Mucosa of stomach (tissue), 1 donor: Measurements from ENCODE around the gene DOP1B.

Source experiments
- H3K27me3 ChIP-seq: one replicate; pipeline ENCODE4 v1.7.0; 2013; ENCODE audit warnings: mild to moderate bottlenecking, low read length; ENCODE audit not compliant: control insufficient read depth, insufficient read depth
- H3K36me3 ChIP-seq: one replicate; pipeline ENCODE4 v1.7.0; 2013; ENCODE audit warnings: low read length; ENCODE audit not compliant: control insufficient read depth, insufficient read depth
- H3K4me1 ChIP-seq: one replicate; pipeline ENCODE4 v1.7.0; 2013; ENCODE audit warnings: mild to moderate bottlenecking, low read length; ENCODE audit not compliant: control insufficient read depth, insufficient read depth
- H3K4me3 ChIP-seq: one replicate; pipeline ENCODE4 v1.7.0; 2013; ENCODE audit warnings: low read length
- H3K9ac ChIP-seq: one replicate; pipeline ENCODE4 v1.7.0; 2013; ENCODE audit warnings: mild to moderate bottlenecking, low read length, moderate library complexity
- H3K9me3 ChIP-seq: one replicate; pipeline ENCODE4 v1.7.0; 2013; ENCODE audit warnings: mild to moderate bottlenecking, low read length, moderate library complexity; ENCODE audit not compliant: control insufficient read depth
- donor health status: Pancreatic carcinoma.

Gene DOP1B

GRCh38 chr21:36163750-36164741 is 7.4 kb downstream of the DOP1B start:
- Histone ChIP-seq H3K36me3 (peaks cover 3% of the 10 kb centered on the region), H3K27me3 (no peaks in the 10 kb centered on the region), H3K9ac (no peak overlapping the region), H3K4me1 (peaks cover 48% of the 10 kb centered on the region), H3K4me3 (no peak overlapping the region), H3K9me3 (no peaks in the 10 kb centered on the region)

- Histone ChIP-seq H3K4me3 (no peak overlapping the region), H3K9ac (no peak overlapping the region), H3K9me3 (no peaks in the 10 kb centered on the region), H3K4me1 (peaks cover 35% of the 10 kb centered on the region), H3K36me3 (peaks cover 5% of the 10 kb centered on the region), H3K27me3 (no peaks in the 10 kb centered on the region)
Measured at GRCh38 chr21:36165356-36165755, 8.7 kb downstream of the DOP1B start.

DNA sequence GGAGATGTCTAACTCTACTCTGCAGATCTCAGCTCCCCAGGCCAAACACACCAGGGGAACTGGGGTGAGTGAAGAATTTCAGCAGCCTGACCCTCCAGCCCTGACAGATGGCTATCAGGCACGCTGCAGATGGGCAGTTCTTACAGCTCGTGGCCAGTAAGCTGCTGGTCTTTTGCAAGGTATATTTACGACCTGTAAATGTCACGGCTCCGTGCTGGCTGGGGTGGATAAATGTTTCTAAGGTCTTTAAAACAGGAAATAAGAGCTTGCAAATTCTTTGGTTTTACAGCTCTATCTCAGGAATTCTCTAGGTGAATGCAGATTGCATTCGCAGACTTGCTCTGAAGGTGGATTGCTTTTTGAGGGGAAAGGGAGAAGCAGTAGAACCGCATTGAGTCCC is 10.1 kb downstream of the DOP1B start:
- H3K9me3 ChIP-seq: no peaks in the 10 kb centered on the region
- peaks cover 23% of the 10 kb centered on the region for H3K4me1 ChIP-seq
- H3K4me3 ChIP-seq: no peak overlapping the region
- H3K36me3 ChIP-seq: peaks cover 5% of the 10 kb centered on the region
- peak overlapping the region; percentile 0 for H3K9ac ChIP-seq
- no peaks in the 10 kb centered on the region for H3K27me3 ChIP-seq

- Histone ChIP-seq H3K27me3 (no peaks in the 10 kb centered on the region), H3K9ac (no peak overlapping the region), H3K9me3 (no peaks in the 10 kb centered on the region), H3K4me1 (peaks cover 16% of the 10 kb centered on the region), H3K4me3 (no peak overlapping the region), H3K36me3 (peaks cover 5% of the 10 kb centered on the region)
Measured at GRCh38 chr21:36167541-36167940, 10.9 kb downstream of the DOP1B start.

GRCh38 chr21:36169470-36170128 is 13.0 kb downstream of the DOP1B start:
- H3K9ac ChIP-seq: no peak overlapping the region
- peaks cover 5% of the 10 kb centered on the region for H3K36me3 ChIP-seq

DNA sequence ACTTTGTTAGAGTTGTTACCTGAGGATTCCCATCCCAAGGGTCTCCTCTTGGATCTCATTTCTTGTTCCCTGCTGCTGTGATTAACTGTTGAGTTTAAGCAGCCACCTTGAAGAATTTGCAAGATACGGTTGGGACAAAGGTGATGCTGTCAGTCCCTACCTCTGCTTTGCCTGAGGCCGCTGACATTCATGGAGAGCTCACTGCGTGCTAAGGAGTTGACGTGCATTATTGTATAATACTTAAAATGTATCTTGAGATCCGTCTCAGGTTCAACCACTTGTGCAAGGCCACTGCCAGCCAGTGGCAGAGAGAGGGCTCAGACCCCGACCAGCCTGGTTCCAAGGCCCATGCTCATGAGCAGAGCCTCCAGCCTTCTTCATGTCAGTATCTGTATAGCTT is 14.2 kb downstream of the DOP1B start:
- H3K27me3 ChIP-seq: no peaks in the 10 kb centered on the region
- no peak overlapping the region for H3K4me3 ChIP-seq
- no peaks in the 10 kb centered on the region for H3K9me3 ChIP-seq
- H3K36me3 ChIP-seq: peaks cover 8% of the 10 kb centered on the region
- no peaks in the 10 kb centered on the region for H3K4me1 ChIP-seq
- H3K9ac ChIP-seq: no peak overlapping the region

More at GRCh38 chr21:36169470-36170128, 13.0 kb downstream of the DOP1B start:
- no peak overlapping the region for H3K4me3 ChIP-seq
- no peaks in the 10 kb centered on the region for H3K4me1 ChIP-seq
- no peaks in the 10 kb centered on the region for H3K27me3 ChIP-seq
- no peaks in the 10 kb centered on the region for H3K9me3 ChIP-seq

DNA sequence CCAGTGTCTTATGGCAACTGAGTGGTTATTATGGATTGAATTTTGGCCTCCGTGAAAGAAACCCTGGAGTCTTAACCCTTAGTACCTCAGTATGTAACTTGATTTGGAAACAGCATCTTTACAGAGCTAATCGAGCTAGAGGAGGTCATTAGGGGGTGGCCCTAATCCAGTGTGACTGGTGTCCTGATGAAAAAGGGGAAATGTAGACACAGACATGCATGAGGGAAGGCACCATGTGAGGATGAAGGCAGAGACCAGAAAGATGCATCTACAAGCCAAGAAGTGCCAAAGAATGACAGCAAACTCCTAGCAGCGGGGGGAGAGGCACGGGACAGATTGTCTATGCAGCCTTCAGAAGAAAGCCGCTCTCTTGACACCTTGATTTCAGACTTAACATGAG is 14.7 kb downstream of the DOP1B start:
- no peaks in the 10 kb centered on the region for H3K9me3 ChIP-seq
- no peak overlapping the region for H3K4me3 ChIP-seq
- no peak overlapping the region for H3K9ac ChIP-seq
- H3K36me3 ChIP-seq: peaks cover 8% of the 10 kb centered on the region
- H3K4me1 ChIP-seq: no peaks in the 10 kb centered on the region
- no peaks in the 10 kb centered on the region for H3K27me3 ChIP-seq

DNA sequence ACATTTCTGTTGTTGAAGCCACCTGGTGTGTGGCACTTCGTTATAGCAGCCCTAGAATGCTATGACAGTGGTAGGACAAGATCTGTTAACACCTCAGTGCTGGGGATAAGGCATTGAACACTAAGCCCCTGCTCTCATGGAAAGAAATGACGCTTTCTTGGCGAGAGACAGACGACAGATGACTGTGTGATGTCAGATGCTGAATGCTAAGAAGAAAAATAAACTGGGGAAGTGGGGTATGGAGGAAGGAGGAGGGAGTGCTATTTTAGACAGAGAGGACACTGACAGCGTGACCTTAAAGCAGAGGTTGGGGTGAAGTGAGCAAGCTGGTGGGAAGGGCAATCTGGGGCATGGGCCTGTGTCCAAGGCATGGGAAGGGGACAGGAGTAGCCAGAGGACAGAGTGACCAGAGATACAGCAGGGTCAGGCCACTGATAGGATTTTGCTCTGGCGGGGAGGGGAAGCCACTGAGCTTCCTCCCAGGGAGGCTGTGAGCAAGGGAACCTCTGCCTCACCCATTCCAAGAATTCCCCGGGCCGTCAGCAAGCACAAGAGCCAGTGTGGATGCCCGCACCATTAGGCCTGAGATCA is 15.2 kb downstream of the DOP1B start:
- H3K36me3 ChIP-seq: peaks cover 8% of the 10 kb centered on the region
- no peaks in the 10 kb centered on the region for H3K9me3 ChIP-seq
- H3K9ac ChIP-seq: no peak overlapping the region
- H3K4me1 ChIP-seq: no peaks in the 10 kb centered on the region
- H3K4me3 ChIP-seq: no peak overlapping the region
- H3K27me3 ChIP-seq: no peaks in the 10 kb centered on the region

DNA sequence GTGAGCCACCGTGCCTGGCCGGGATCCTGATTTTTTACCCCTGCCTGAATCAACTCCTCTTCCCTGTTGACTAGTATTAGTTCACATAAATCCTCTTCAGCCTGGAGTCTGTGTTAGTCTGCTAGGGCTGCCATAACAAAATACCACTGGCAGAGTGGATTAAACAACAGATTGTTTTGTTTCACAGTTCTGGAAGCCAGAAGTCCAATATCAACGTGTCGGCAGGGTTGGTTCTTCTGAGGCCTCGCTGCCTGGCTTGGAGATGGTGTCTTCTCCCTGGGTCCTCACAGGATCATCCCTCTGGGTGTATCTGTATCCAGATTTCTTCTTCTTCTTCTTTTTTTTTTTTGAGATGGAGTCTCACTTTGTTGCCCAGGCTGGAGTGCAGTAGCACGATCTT is 18.2 kb downstream of the DOP1B start:
- Histone ChIP-seq H3K36me3 (peaks cover 3% of the 10 kb centered on the region), H3K9me3 (no peaks in the 10 kb centered on the region), H3K9ac (no peak overlapping the region), H3K27me3 (no peaks in the 10 kb centered on the region), H3K4me3 (no peak overlapping the region), H3K4me1 (no peaks in the 10 kb centered on the region)

- Histone ChIP-seq H3K4me3 (no peak overlapping the region), H3K36me3 (peaks cover 3% of the 10 kb centered on the region), H3K27me3 (no peaks in the 10 kb centered on the region), H3K9ac (no peak overlapping the region), H3K4me1 (no peaks in the 10 kb centered on the region), H3K9me3 (no peaks in the 10 kb centered on the region)
Measured at GRCh38 chr21:36175771-36176565, 19.3 kb downstream of the DOP1B start.

GRCh38 chr21:36178349-36178748 is 21.7 kb downstream of the DOP1B start:
- H3K9me3 ChIP-seq: no peaks in the 10 kb centered on the region
- H3K27me3 ChIP-seq: no peaks in the 10 kb centered on the region
- H3K9ac ChIP-seq: no peak overlapping the region
- no peaks in the 10 kb centered on the region for H3K4me1 ChIP-seq
- no peak overlapping the region for H3K4me3 ChIP-seq
- H3K36me3 ChIP-seq: peaks cover 3% of the 10 kb centered on the region
